HG03135 (cell line): Measurements from ENCODE around the gene DEPP1.

Source experiments
- ATAC-seq: cut with Tn5 transposase; IDR thresholded peaks from one replicate; pipeline ENCODE4 v1.9.1; 2021; ENCODE audit warnings: mild to moderate bottlenecking, moderate library complexity; ENCODE audit not compliant: unreplicated experiment

Gene DEPP1

GRCh38 chr10:44993922-44994751, 15.5 kb upstream of the DEPP1 start:
- ATAC-seq: no peak

GRCh38 chr10:44993226-44993921, 14.8 kb upstream of the DEPP1 start:
- no peak for ATAC-seq

- ATAC-seq: no peak
These were observed 14.2 kb upstream of the DEPP1 start for GRCh38 chr10:44992732-44993225.

GRCh38 chr10:44992070-44992731, 13.6 kb upstream of the DEPP1 start:
- no peak for ATAC-seq

- ATAC-seq: no peak
These were observed 13.0 kb upstream of the DEPP1 start for GRCh38 chr10:44991571-44991970.

GRCh38 chr10:44990965-44991364, 12.4 kb upstream of the DEPP1 start:
- no peak for ATAC-seq

GRCh38 chr10:44990302-44990655, 11.7 kb upstream of the DEPP1 start:
- ATAC-seq: no peak

GRCh38 chr10:44989597-44990301, 11.1 kb upstream of the DEPP1 start:
- ATAC-seq: no peak

- no peak for ATAC-seq
These were observed 10.5 kb upstream of the DEPP1 start for GRCh38 chr10:44988957-44989585.

- no peak for ATAC-seq
These were observed 8.1 kb upstream of the DEPP1 start for GRCh38 chr10:44986670-44987069.

- ATAC-seq: no peak
These were observed 7.6 kb upstream of the DEPP1 start for GRCh38 chr10:44986179-44986578.

- ATAC-seq: no peak
These were observed 6.6 kb upstream of the DEPP1 start for GRCh38 chr10:44985175-44985681.

- ATAC-seq: no peak
These were observed 6.1 kb upstream of the DEPP1 start for GRCh38 chr10:44984671-44985101.

- ATAC-seq: no peak
These were observed 5.3 kb upstream of the DEPP1 start for GRCh38 chr10:44983895-44984278.

- no peak for ATAC-seq
These were observed 4.7 kb upstream of the DEPP1 start for GRCh38 chr10:44983066-44983894.

GRCh38 chr10:44982496-44982895, 3.9 kb upstream of the DEPP1 start:
- ATAC-seq: no peak

GRCh38 chr10:44982114-44982460, 3.5 kb upstream of the DEPP1 start:
- no peak for ATAC-seq

GRCh38 chr10:44981172-44982113, 2.8 kb upstream of the DEPP1 start:
- no peak for ATAC-seq
